KOPT-K1 (cell line): ENCODE data around the gene TPCN2.

Experiments used
- H3K27ac ChIP-seq: fragments of 200-600 bp; sonication (generic); 2 replicates; pipeline ENCODE4 v1.5.1; 2016; ENCODE audit warnings: antibody characterized with exemption, mild to moderate bottlenecking, low read depth, low read length; ENCODE audit not compliant: poor library complexity, severe bottlenecking
- H3K36me3 ChIP-seq: fragments of 200-600 bp; sonication (generic); 2 replicates; pipeline ENCODE4 v1.5.1; 2017; ENCODE audit warnings: antibody characterized with exemption, mild to moderate bottlenecking, low read length, moderate library complexity; ENCODE audit not compliant: insufficient read depth
- H3K9me3 ChIP-seq: fragments of 200-600 bp; sonication (generic); 2 replicates; pipeline ENCODE4 v1.5.1; 2017; ENCODE audit warnings: antibody characterized with exemption, low read length, mild to moderate bottlenecking; ENCODE audit not compliant: insufficient read depth, poor library complexity, severe bottlenecking

TPCN2 gene

DNA sequence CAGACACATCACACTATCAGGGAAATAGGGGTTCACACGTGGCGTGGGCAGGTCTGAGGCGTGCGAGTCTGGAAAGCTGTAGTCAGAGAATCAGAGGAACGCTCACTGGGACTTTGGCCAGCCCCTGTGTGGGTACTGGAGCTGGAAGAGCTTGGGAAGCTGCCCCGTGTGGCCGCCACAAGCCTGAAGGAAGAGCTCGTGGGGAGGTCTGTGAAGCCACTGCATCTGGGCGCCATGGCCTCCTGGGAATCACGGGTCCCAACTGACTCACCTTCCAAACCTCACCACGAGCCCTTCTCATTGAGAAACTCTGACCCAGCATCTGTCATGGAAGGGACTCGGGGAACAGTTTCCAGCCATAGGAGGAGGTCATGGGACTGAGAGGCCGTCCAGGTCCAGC is 29.8 kb upstream of the TPCN2 start:
- Histone ChIP-seq H3K9me3 (no peaks in the 10 kb centered on the region), H3K27ac (no peak overlapping the region), H3K36me3 (no peaks in the 10 kb centered on the region)

DNA sequence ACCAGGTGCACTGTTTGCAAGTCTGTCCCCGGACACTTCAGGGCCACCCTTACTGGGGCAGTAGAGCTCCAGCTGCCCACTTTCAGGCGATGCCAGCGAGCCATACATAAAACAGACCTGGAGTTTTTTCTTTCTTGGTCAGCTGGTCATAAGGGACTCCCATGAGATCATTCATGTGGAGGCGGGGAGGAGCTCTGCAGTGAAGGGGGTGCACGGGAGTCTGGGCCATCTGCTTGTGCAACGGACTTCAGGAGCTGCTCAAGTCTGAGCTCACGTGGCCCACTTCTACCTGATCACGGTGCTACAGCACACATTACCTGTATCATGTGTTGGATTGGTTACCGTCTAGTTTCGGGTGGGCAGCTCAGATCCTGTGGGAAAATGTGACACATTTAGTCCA is 26.5 kb upstream of the TPCN2 start:
- no peaks in the 10 kb centered on the region for H3K9me3 ChIP-seq
- H3K27ac ChIP-seq: no peak overlapping the region
- no peaks in the 10 kb centered on the region for H3K36me3 ChIP-seq

DNA sequence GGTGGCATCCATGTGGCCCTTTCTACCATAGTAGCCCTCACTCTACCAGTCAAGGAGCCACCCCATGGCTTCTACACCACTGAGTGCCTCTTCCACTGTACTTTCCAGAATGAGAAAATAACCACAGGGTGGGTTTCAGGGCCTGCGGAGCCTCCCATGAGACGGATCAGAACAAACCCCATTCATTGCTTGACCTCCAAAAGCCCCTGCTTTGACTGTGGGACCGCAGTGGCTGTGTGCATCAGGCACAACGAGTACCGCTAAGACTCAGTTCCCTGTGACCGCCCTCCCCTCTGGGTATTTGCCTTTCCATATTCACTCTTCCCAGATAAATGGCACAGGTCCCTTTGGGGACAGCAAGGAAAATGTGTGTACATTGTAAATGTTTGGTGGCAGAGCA is 24.2 kb upstream of the TPCN2 start:
- Histone ChIP-seq H3K9me3 (no peaks in the 10 kb centered on the region), H3K36me3 (no peaks in the 10 kb centered on the region), H3K27ac (no peak overlapping the region)

DNA sequence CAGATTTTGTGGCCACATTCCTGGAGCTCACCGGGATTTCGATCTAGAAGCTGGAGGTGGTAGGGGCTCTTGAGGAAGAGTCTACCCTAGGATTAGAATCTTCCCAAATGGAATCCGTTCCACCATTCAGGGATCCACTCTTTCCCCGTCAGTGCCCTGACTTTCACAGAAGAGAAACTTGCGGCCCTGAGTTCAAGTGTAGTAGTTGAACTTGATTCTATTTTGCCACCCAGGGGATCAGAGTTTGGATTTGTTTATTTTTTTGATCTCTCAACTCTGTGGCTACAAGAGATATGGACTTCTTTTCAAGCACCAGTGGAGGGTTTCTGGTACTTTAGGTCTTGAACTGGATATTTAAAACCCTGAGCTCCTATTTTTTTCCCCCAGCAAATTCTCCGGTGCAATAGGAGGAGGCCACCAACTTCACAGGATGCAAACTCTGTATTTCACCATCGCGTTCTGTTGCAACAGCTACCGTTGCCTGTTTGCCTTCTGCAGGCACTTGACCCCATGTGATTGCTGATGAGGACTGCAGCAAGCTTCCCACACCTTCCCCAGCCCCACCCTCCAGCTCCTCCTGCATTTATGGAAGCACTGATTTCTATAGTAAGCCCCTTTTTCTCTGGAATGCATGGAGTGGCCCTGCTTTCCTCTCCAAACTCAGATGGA is 20.9 kb upstream of the TPCN2 start:
- Histone ChIP-seq H3K27ac (no peak overlapping the region), H3K36me3 (no peaks in the 10 kb centered on the region), H3K9me3 (no peaks in the 10 kb centered on the region)

DNA sequence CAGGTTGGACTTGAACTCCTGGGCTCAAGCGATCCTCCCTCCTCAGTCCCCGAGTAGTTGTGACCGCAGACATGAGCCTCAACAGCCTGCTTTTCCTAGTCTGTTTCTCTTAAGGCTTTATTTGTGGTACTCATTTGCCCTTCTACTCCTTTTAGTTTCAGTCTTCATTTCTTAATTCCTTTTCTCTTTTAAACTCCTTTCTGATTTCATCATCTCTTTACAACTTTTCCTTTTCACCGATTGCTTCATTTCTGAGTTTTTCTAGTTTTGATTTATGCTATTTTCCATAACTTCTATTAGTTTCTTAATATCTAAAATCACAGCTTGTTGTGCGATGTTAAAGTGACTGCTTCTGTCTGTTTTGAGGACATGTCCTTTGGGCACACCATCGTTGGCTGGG is 18.4 kb upstream of the TPCN2 start:
- Histone ChIP-seq H3K9me3 (no peaks in the 10 kb centered on the region), H3K36me3 (no peaks in the 10 kb centered on the region), H3K27ac (no peak overlapping the region)

DNA sequence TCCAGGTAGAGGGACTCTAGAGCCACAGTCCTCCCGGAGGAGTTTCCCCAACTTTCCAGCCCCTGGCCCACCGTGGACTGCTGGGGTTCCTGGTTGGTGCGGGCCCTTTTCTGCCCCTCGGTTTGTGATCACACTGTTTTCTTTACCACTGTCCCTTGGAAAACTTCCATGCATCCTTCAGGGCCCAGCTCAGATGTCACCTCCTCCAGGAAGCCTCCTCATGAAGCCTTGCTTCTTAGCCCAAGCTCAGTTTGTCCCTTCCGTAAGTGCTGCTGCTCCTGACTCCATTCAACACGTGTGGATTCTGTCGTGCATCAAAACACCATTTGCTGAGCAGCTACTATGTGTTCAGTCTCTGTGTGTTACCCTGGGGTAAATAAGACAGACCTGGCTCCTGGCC is 15.9 kb upstream of the TPCN2 start:
- no peaks in the 10 kb centered on the region for H3K9me3 ChIP-seq
- no peaks in the 10 kb centered on the region for H3K36me3 ChIP-seq
- H3K27ac ChIP-seq: no peak overlapping the region

DNA sequence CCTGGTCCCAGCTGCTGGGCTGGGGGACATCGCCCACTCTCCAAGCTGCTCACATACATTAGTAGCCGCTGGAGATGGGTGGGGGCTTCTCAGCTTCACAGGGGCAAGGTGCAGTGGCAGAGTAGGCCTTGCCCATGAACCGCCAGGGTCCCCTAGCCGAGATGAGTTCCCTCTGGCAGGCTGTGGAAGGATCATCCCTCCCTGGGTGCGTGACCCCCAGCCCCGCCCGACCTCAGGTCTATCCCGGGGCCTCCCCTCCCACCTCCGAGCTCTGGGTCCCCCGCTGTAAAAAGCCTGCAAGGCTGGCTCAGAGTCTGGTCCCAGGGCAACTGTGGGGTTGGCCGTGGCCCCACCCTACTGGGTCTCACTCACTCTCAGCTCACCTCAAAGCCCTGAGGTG is 15.3 kb upstream of the TPCN2 start:
- no peaks in the 10 kb centered on the region for H3K9me3 ChIP-seq
- no peaks in the 10 kb centered on the region for H3K36me3 ChIP-seq

DNA sequence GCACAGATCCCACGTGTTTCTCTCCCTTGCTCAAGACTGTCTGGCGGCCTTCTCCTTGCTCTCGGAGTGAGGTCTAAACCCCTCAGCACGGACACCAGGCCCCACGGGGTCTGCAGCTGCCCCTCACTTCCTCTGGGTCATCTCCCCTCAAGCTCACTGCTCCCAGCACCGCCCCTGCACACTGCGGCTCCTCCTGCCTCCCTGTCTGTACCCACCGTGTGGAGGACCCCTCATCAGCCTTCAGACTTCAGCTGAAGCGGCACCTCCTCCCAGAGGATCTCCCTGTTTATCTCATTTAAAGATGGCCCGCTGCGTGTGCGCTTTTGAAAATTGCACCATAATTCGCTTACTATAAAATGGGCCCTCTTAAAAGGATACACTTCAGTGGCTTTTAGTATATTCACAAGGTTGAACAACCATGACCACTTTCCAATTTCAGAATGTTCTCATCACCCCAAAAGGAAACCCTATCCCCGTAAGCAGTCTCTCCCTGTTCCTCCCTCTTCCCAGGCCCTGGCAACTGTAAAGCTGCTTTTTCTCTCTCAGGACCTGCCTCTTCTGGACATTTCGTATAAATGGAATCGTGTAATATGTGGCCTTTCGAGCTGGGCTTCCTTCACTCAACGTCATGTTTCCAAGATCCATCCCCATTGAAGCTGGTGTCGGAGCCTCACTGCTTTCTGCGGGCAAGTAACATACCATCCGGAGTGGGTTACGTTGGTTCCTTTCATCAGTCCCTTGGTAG is 14.4 kb upstream of the TPCN2 start:
- H3K36me3 ChIP-seq: no peaks in the 10 kb centered on the region
- H3K9me3 ChIP-seq: no peaks in the 10 kb centered on the region

More for the DNA sequence above, 15.3 kb upstream of the TPCN2 start:
- H3K27ac ChIP-seq: no peak overlapping the region

DNA sequence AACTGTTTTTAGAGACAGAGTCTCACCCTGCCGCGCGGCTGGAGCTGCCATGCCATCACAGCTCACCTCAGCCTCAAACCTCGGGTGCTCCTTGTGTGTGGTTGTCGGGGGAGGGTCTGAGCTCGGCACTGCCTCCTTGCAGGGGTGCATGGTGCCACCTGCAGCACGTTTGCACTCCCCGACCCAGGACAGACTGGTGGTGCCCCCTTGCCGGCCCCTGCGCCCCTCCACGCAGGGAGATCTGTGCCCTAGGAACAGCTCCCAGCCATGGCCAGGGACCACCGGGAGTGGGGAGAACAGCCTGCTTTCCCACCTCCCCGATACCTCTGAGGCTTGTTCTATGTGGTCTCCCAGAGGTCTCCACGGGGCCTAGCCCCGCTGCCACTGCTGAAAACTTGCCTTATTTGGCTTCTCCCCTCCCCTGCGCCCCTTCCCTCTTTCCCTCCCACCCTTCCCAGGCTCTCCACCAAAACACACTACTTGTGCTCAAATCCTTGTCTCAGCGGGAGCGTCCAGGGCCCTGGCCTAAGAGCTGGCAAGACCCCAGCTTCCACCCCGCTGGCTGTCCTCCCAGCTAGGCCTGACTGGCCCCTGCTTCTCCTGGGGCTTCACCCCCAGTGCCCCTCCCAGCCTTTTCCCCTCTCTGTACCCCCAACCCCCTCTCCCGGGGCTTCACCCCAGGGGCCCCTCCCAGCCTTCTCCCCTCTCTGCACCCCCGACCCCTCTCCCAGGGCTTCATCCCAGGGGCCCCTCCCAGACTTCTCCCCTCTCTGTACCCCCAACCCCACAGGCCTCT is 13.4 kb upstream of the TPCN2 start:
- H3K36me3 ChIP-seq: no peaks in the 10 kb centered on the region
- H3K9me3 ChIP-seq: no peaks in the 10 kb centered on the region
- H3K27ac ChIP-seq: no peak overlapping the region

More for the DNA sequence above, 14.4 kb upstream of the TPCN2 start:
- H3K27ac ChIP-seq: no peak overlapping the region

DNA sequence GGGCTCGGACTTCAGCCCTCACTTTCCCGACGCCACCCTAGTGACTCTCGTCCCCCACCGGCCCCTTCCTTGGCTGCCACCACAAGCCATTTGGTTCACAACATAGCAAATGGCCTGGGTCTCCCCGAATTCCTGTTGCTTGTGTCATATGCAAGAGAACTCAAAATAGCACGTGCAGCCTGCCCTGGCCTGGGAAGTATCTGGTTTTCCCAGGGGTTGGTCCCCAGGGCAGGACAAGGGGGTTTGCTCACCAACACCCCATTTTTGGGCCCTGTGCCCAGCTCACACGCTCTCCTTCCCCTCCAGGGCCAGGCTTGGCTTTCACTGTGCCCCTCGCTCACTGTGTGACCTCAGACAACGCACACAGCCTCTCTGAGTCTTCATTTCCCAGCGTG is 12.8 kb upstream of the TPCN2 start:
- H3K9me3 ChIP-seq: no peaks in the 10 kb centered on the region
- no peak overlapping the region for H3K27ac ChIP-seq
- H3K36me3 ChIP-seq: no peaks in the 10 kb centered on the region

DNA sequence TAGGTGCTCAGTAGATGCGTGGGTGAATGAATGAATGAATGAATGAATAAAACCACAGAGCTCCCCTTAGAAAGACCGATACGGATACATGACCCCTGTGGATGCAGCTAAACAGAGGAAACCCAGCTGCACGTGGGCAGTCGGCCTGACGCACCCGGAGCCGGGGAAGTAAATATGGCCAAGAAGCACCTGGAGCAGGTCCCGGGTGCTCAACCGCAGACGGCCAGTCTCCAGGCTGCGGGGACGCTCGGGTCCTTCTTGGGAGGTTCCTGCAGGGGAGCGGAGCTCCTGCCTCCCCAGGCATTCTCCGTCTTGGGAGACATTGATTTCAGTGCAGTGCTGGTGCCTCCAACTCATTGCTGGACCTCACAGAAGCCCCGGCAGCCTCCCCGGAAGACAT is 11.7 kb upstream of the TPCN2 start:
- Histone ChIP-seq H3K27ac (no peak overlapping the region), H3K9me3 (no peaks in the 10 kb centered on the region)

DNA sequence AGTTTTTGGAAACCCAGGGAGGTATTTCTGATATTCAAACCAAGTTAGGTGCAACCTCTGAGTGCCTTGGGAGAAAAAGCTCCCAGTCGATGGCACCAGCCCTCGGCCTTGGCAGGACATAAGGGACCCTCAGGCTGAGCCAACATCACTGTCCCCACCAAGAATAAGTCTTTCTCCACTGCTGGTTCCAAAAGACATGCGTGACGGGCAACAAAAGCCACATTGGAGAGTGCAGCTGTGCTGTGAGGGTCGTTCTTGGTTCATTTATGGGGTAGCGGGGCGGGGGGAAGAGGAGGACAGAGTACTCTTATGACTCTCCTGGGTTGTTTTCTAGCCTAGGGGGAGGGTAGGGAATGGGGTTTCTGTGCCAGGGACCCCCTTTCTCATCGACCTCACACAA is 11.2 kb upstream of the TPCN2 start:
- H3K9me3 ChIP-seq: no peaks in the 10 kb centered on the region
- no peak overlapping the region for H3K27ac ChIP-seq
- H3K36me3 ChIP-seq: no peaks in the 10 kb centered on the region

More for the DNA sequence above, 11.7 kb upstream of the TPCN2 start:
- no peaks in the 10 kb centered on the region for H3K36me3 ChIP-seq

DNA sequence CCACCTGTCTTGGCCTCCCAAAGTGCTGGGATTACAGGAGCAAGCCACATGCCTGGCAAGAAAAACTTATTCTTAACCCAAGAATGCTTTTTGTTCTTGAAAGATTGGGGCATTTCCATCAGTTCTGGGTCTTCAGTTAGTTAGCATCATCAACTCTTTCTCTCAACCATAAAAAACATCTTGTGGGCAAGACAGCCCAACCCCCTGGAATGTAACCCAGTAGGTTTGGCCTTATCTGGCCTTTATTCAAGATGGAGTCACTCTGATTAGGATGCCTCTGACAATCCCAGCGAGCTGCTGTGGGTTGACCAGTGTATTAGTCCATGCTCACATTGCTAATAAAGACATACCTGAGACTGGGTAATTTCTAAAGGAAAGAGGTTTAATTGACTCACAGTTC is 9.2 kb upstream of the TPCN2 start:
- H3K27ac ChIP-seq: no peak overlapping the region
- no peaks in the 10 kb centered on the region for H3K36me3 ChIP-seq
- H3K9me3 ChIP-seq: no peaks in the 10 kb centered on the region

DNA sequence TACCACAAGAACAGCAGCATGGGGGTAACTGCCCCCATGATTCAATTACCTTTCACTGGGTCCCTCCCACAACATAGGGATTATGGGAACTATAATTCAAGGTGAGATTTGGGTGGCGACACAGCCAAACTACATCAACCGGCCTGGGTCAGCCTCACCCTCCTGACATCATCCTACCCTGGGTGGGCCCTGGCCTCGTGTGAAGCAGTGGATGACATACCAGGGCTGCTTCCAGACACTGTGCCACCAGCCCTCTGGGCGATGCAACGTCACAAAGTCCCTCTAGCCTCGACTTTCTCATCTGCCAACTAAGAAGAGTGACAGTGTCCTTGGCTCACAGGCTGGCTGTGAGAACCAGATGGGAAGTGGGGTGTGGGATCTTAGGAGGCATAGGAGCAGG is 8.7 kb upstream of the TPCN2 start:
- H3K9me3 ChIP-seq: no peaks in the 10 kb centered on the region
- no peak overlapping the region for H3K27ac ChIP-seq
- no peaks in the 10 kb centered on the region for H3K36me3 ChIP-seq

DNA sequence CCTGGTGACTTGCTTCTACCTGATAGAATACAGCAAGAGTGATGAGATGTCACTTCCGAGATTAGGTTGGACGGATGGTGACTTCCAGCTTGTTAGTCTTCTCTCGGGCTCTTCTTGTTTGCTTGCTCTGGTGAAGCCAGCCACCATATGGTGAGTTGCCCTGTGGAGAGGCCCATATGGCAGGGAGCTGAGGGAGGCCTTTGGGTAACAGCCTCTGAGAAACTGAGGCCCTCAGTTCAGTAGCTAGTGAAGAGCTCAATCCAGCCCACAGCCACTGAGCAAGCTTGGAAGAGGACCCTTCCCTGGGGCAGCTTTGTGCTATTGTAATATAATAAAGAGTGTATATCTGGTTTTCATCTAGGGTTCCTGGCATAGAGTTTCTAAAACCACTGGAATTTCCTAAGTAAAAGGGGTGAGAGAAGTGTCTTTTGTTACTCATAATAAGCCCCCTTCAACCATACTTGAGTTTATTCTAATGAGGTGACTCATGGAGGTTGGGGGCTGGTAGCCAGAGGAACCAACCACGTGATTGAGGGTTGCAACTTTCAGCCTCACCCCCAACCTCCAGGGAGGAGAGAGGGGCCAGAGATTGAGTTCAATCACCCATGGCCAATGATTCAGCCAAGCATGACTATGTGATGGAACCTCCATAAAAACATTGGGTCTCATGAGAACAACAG is 8.0 kb upstream of the TPCN2 start:
- Histone ChIP-seq H3K27ac (no peak overlapping the region), H3K36me3 (no peaks in the 10 kb centered on the region), H3K9me3 (no peaks in the 10 kb centered on the region)
